A549 (cell line): ENCODE measurements around the gene GPR155. TPM values are rescaled to one million over a fixed set of nuclear protein-coding genes. Genes with fewer than 3 reads are reported as not detected.

Experiments used
- ATAC-seq, 2 experiments: fragments of 200-7000 bp in 1 of 2; fragments of >200 bp in 1 of 2; cut with Nextera tagmentation in 1 of 2; cut with Tn5 transposase in 1 of 2; 3 replicates each; pipeline versions ENCODE4 v1.8.0 to v1.9.1; 2018 to 2020; ENCODE audit warnings: mild to moderate bottlenecking in 1 of 2, moderate library complexity in 1 of 2
- CTCF ChIA-PET: fragments of 300-600 bp; sonication (Branson Sonifier 250); formaldehyde crosslinking; extraction: SDS; loops from one replicate; lab custom pipeline; 2021; ENCODE audit warnings: antibody characterized with exemption, inconsistent platforms; lab: Yijun Ruan, JAX
- POLR2A ChIA-PET: fragments of 350-600 bp; formaldehyde crosslinking; extraction: SDS; loops from one replicate; lab custom pipeline; 2021; ENCODE audit warnings: antibody characterized with exemption, inconsistent platforms; lab: Yijun Ruan, JAX
- DNase-seq, 2 experiments: peaks; one replicate each; pipeline versions ENCODE4 v3.0.0 to v3.0.0-alpha.2; 2011 to 2016; ENCODE audit warnings: low read depth in 1 of 2, low spot score in 1 of 2
- FAIRE-seq: peaks from 2 replicates; lab custom pipeline; 2011; peaks lifted over from hg19 to GRCh38; lab: Jason Lieb, UNC
- H3K27ac ChIP-seq, 2 experiments: fragments of >200 bp; sonication (Bioruptor Twin); formaldehyde crosslinking; 3 replicates each; pipeline ENCODE4 v1.5.1; 2016 to 2017
- H3K4me1 ChIP-seq: fragments of >200 bp; sonication (Bioruptor Twin); formaldehyde crosslinking; 3 replicates; pipeline ENCODE4 v1.6.1; 2016
- H3K4me2 ChIP-seq: fragments of >200 bp; sonication (Bioruptor Twin); formaldehyde crosslinking; 3 replicates; pipeline ENCODE4 v1.6.1; 2016
- H3K4me3 ChIP-seq: fragments of >200 bp; sonication (Bioruptor Twin); formaldehyde crosslinking; 3 replicates; pipeline ENCODE4 v1.5.1; 2016
- H3K9me3 ChIP-seq: fragments of >200 bp; sonication (Bioruptor Twin); formaldehyde crosslinking; 3 replicates; pipeline ENCODE4 v1.6.1; 2016
- BHLHE40 ChIP-seq: IDR thresholded peaks from 2 replicates; pipeline ENCODE4 v1.6.1; 2012; ENCODE audit warnings: low read depth, low read length, inconsistent platforms
- EHF ChIP-seq: fragments of 250-450 bp; sonication (Bioruptor Pico); IDR thresholded peaks from 2 replicates; pipeline ENCODE4 v1.5.0; 2020; ENCODE audit warnings: mild to moderate bottlenecking
- EHMT2 ChIP-seq: fragments of 200-600 bp; sonication (generic); IDR thresholded peaks from 2 replicates; pipeline ENCODE4 v1.6.1; 2016; ENCODE audit warnings: antibody characterized with exemption, low read depth, mild to moderate bottlenecking, moderate library complexity
- ELK1 ChIP-seq: fragments of 150-350 bp; IDR thresholded peaks from 2 replicates; pipeline ENCODE4 v1.6.1; 2014; ENCODE audit warnings: low read depth, mild to moderate bottlenecking, low read length
- EP300 ChIP-seq, 2 experiments: fragments of >200 bp; sonication (Bioruptor Twin); formaldehyde crosslinking; IDR thresholded peaks; 2 replicates in 1 of 2; 3 replicates in 1 of 2; pipeline ENCODE4 v1.6.1; 2016 to 2017
- FOXS1 ChIP-seq: fragments of 250-450 bp; sonication (Bioruptor Pico); IDR thresholded peaks from 2 replicates; pipeline ENCODE4 v1.5.0; 2020; ENCODE audit warnings: mild to moderate bottlenecking, moderate library complexity
- GATA3 ChIP-seq: IDR thresholded peaks from 2 replicates; pipeline ENCODE4 v1.6.1; 2012; ENCODE audit warnings: borderline replicate concordance
- HEYL ChIP-seq: fragments of 250-450 bp; sonication (Bioruptor Pico); IDR thresholded peaks from 2 replicates; pipeline ENCODE4 v1.8.0; 2021; ENCODE audit warnings: mild to moderate bottlenecking, moderate library complexity
- HOXA7 ChIP-seq: fragments of 250-450 bp; sonication (Bioruptor Pico); IDR thresholded peaks from 2 replicates; pipeline ENCODE4 v1.5.0; 2020; ENCODE audit warnings: mild to moderate bottlenecking, moderate library complexity
- NFE2L2 ChIP-seq: fragments of 150-350 bp; conservative IDR thresholded peaks from 2 replicates; pipeline ENCODE4 v1.6.1; 2014; ENCODE audit warnings: low read length
- NPAS2 ChIP-seq: fragments of 250-450 bp; sonication (Bioruptor Pico); IDR thresholded peaks from 2 replicates; pipeline ENCODE4 v1.8.0; 2022; ENCODE audit warnings: mild to moderate bottlenecking, moderate library complexity, borderline replicate concordance
- POLR2A ChIP-seq: IDR thresholded peaks from 2 replicates; pipeline ENCODE4 v1.6.1; 2012; ENCODE audit warnings: mild to moderate bottlenecking, low read length
- POLR2AphosphoS2 ChIP-seq: conservative IDR thresholded peaks from 2 replicates; pipeline ENCODE4 v1.6.1; 2012; ENCODE audit warnings: low read length, improper control_type of control experiment, inconsistent platforms
- RAD21 ChIP-seq, 2 experiments: fragments of >200 bp in 1 of 2; sonication (Bioruptor Twin) in 1 of 2; formaldehyde crosslinking in 1 of 2; IDR thresholded peaks in 1 of 2; conservative IDR thresholded peaks in 1 of 2; 2 replicates in 1 of 2; 3 replicates in 1 of 2; pipeline ENCODE4 v1.6.1; 2012 to 2018; ENCODE audit warnings: inconsistent platforms in 1 of 2
- RARB ChIP-seq: fragments of 250-450 bp; sonication (Bioruptor Pico); IDR thresholded peaks from 2 replicates; pipeline ENCODE4 v1.8.0; 2021; ENCODE audit warnings: mild to moderate bottlenecking, moderate library complexity
- RCOR1 ChIP-seq: fragments of 150-350 bp; IDR thresholded peaks from 2 replicates; pipeline ENCODE4 v1.6.1; 2014; ENCODE audit warnings: antibody characterized with exemption, low read length, low read depth
- SMC3 ChIP-seq: fragments of >200 bp; sonication (Bioruptor Twin); formaldehyde crosslinking; IDR thresholded peaks from 3 replicates; pipeline ENCODE4 v1.6.1; 2018; ENCODE audit warnings: inconsistent platforms
- TP53 ChIP-seq: fragments of 250-450 bp; sonication (Bioruptor Pico); IDR thresholded peaks from 2 replicates; pipeline ENCODE4 v1.5.0; 2021; ENCODE audit warnings: mild to moderate bottlenecking, moderate library complexity
- ZSCAN20 ChIP-seq: fragments of 250-450 bp; sonication (Bioruptor Pico); IDR thresholded peaks from 2 replicates; pipeline ENCODE4 v1.8.0; 2022; ENCODE audit warnings: mild to moderate bottlenecking, moderate library complexity
- WGBS: methylation state at CpG from one replicate; pipeline ENCODE4 v1.1.6; 2017; ENCODE audit errors: missing lambda C conversion rate; 5-methylcytosine and 5-hydroxymethylcytosine counted together
- polyA plus RNA-seq, 4 experiments: library from polyadenylated mRNA; depleted of rRNA in 3 of 4; stranded (reverse); fragments of >200 nt; fragmentation: RNase III in 1 of 4; extraction: RNeasy Plus Mini Kit Qiagen cat#74134 plus additional on column Dnase treatment in 1 of 4; gene quantifications; 2 replicates in 3 of 4; 3 replicates in 1 of 4; pipeline ENCODE4 v1.2.3, GENCODE V29; 2011 to 2017
- TF ChIP-seq, protein P1 (sequence below): IDR thresholded peaks from 2 replicates; pipeline ENCODE4 v1.6.1; 2012; ENCODE audit warnings: low read depth, borderline replicate concordance
- TF ChIP-seq, protein P2 (sequence below): fragments of >200 bp; sonication (Bioruptor Twin); formaldehyde crosslinking; IDR thresholded peaks from 3 replicates; pipeline ENCODE4 v1.5.1; 2016
- TF ChIP-seq, protein P3 (sequence below): IDR thresholded peaks from 2 replicates; pipeline ENCODE4 v1.6.1; 2012

The GPR155 gene
- polyA plus RNA-seq, 2 of the 4 experiments (the other 2 are of a cell fraction), result 0.49 to 1.7 TPM

DNA sequence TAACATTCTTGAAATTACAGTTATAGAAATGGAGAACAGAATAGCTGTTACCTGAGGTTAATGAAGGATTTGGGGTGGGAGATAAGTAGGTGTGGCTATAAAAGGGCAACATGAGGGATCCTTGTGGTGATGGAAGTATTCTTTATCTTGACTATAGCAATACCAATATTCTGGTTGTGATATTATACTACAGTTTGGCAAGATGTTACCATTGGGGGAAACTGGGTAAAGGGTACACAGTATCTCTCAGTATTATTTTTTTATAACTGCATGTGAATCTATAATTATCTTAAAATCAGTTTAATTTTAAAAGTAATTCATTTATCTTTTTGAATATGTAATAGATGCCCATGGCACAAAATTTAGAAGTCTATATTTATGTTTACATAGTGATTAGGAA, 83.2 kb downstream of the GPR155 start:
- Histone ChIP-seq H3K4me1 (no peaks in the 10 kb centered on the region), H3K9me3 (no peaks in the 10 kb centered on the region), H3K4me2 (no peak overlapping the region), H3K27ac (no peak overlapping the region), H3K4me3 (no peak overlapping the region)
- POLR2A ChIA-PET, result no interaction called here
- DNase-seq, result no peak
- TF ChIP-seq SMC3, result no peak
- no peak for TF ChIP-seq EP300 (IDR thresholded peaks at IDR 0.05)
- no peak for TF ChIP-seq POLR2AphosphoS2
- TF ChIP-seq, all 56 proteins: peak for 0
- no peak for ATAC-seq
- CTCF ChIA-PET, result no interaction called here
- no peak for FAIRE-seq

- no peak overlapping the region for H3K4me3 ChIP-seq
- no peak overlapping the region for H3K27ac ChIP-seq
- FAIRE-seq (no peak), ATAC-seq (no peak), DNase-seq (no peak)
- no peak overlapping the region for H3K4me2 ChIP-seq
- peaks cover 4% of the 10 kb centered on the region; the same call in 1 of the 3 replicates for H3K4me1 ChIP-seq
- POLR2A ChIA-PET, result no interaction called here
- CTCF ChIA-PET, result no interaction called here
- no peaks in the 10 kb centered on the region for H3K9me3 ChIP-seq
- TF ChIP-seq RARB (CRISPR knock-in tag) (no peak), NFE2L2 (no peak), FOXS1 (no peak), HEYL (CRISPR knock-in tag) (no peak), NPAS2 (CRISPR knock-in tag) (no peak), ZSCAN20 (CRISPR knock-in tag) (no peak), EHMT2 (no peak), RAD21 (conservative IDR thresholded peaks at IDR 0.05 in 1 of 2, IDR thresholded peaks at IDR 0.05 in 1 of 2) (no peak), EHF (no peak), BHLHE40 (no peak), GATA3 (no peak)
- TF ChIP-seq, protein P1, sequence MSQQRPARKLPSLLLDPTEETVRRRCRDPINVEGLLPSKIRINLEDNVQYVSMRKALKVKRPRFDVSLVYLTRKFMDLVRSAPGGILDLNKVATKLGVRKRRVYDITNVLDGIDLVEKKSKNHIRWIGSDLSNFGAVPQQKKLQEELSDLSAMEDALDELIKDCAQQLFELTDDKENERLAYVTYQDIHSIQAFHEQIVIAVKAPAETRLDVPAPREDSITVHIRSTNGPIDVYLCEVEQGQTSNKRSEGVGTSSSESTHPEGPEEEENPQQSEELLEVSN, result no peak
- TF ChIP-seq, protein P2, sequence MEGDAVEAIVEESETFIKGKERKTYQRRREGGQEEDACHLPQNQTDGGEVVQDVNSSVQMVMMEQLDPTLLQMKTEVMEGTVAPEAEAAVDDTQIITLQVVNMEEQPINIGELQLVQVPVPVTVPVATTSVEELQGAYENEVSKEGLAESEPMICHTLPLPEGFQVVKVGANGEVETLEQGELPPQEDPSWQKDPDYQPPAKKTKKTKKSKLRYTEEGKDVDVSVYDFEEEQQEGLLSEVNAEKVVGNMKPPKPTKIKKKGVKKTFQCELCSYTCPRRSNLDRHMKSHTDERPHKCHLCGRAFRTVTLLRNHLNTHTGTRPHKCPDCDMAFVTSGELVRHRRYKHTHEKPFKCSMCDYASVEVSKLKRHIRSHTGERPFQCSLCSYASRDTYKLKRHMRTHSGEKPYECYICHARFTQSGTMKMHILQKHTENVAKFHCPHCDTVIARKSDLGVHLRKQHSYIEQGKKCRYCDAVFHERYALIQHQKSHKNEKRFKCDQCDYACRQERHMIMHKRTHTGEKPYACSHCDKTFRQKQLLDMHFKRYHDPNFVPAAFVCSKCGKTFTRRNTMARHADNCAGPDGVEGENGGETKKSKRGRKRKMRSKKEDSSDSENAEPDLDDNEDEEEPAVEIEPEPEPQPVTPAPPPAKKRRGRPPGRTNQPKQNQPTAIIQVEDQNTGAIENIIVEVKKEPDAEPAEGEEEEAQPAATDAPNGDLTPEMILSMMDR, result no peak
Observed at GRCh38 chr2:174400853-174401252, 86.0 kb downstream of the GPR155 start.

- CTCF ChIA-PET, result interaction anchor here (0.7 to 1.3 kb wide), 2 partner anchors 64 to 1015 kb away, joined by 3 read pairs; no protein-coding TSS in a partner anchor
- H3K27ac ChIP-seq, result no peak overlapping the region
- no peak for ATAC-seq
- 63% methylated on average over 1 of the region's 1 CpG for WGBS
- no peak for TF ChIP-seq GATA3
- TF ChIP-seq EHMT2, result no peak
- TF ChIP-seq POLR2A, result no peak
- TF ChIP-seq RCOR1, result no peak
- no peak for TF ChIP-seq TP53 (CRISPR knock-in tag)
- TF ChIP-seq, protein P3, sequence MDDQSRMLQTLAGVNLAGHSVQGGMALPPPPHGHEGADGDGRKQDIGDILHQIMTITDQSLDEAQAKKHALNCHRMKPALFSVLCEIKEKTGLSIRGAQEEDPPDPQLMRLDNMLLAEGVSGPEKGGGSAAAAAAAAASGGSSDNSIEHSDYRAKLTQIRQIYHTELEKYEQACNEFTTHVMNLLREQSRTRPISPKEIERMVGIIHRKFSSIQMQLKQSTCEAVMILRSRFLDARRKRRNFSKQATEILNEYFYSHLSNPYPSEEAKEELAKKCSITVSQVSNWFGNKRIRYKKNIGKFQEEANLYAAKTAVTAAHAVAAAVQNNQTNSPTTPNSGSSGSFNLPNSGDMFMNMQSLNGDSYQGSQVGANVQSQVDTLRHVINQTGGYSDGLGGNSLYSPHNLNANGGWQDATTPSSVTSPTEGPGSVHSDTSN, result no peak
- TF ChIP-seq ELK1, result no peak
- no peak for TF ChIP-seq HOXA7
- no peak for TF ChIP-seq EHF
- no peak for TF ChIP-seq POLR2AphosphoS2
- TF ChIP-seq, all 56 proteins: peak for 0
- Histone ChIP-seq H3K9me3 (no peaks in the 10 kb centered on the region), H3K4me2 (no peak overlapping the region), H3K4me1 (peaks cover 10% of the 10 kb centered on the region), H3K4me3 (no peak overlapping the region)
- DNase-seq (no peak), FAIRE-seq (no peak)
- POLR2A ChIA-PET, result no interaction called here
Observed at GRCh38 chr2:174399171-174399570, 87.7 kb downstream of the GPR155 start.
